H9 (cell line): Measurements from ENCODE around the gene PIAS4. TPM values are rescaled to one million over a fixed set of nuclear protein-coding genes. Genes with fewer than 3 reads are reported as not detected.

ENCODE experiments used
- DNase-seq: peaks from one replicate; pipeline ENCODE4 v3.0.0-alpha.2; 2017
- H2AFZ ChIP-seq: one replicate; pipeline ENCODE4 v1.6.1; 2013; ENCODE audit warnings: mild to moderate bottlenecking, low read length, control low read depth, moderate library complexity
- H2AK5ac ChIP-seq: 2 replicates; pipeline ENCODE4 v1.6.1; 2013; ENCODE audit warnings: low read length, control low read depth, mixed read lengths; ENCODE audit not compliant: insufficient read length
- H2BK120ac ChIP-seq: one replicate; pipeline ENCODE4 v1.6.1; 2013; ENCODE audit warnings: low read depth, mild to moderate bottlenecking, low read length, control low read depth, inconsistent platforms; ENCODE audit not compliant: poor library complexity, severe bottlenecking
- H2BK12ac ChIP-seq: 2 replicates; pipeline ENCODE4 v1.6.1; 2013; ENCODE audit warnings: low read length, control low read depth, mixed read lengths, low read depth; ENCODE audit not compliant: insufficient read length
- H2BK15ac ChIP-seq: 2 replicates; pipeline ENCODE4 v1.6.1; 2013; ENCODE audit warnings: low read depth, low read length, control low read depth
- H2BK20ac ChIP-seq: one replicate; pipeline ENCODE4 v1.6.1; 2013; ENCODE audit warnings: low read depth, mild to moderate bottlenecking, low read length, control low read depth, inconsistent platforms; ENCODE audit not compliant: poor library complexity, severe bottlenecking
- H2BK5ac ChIP-seq: 2 replicates; pipeline ENCODE4 v1.6.1; 2013; ENCODE audit warnings: low read length, control low read depth, mixed read lengths; ENCODE audit not compliant: insufficient read length
- H3K14ac ChIP-seq: 2 replicates; pipeline ENCODE4 v1.6.1; 2013; ENCODE audit warnings: low read length, control low read depth; ENCODE audit not compliant: insufficient read depth
- H3K18ac ChIP-seq: 2 replicates; pipeline ENCODE4 v1.6.1; 2013; ENCODE audit warnings: low read depth, mild to moderate bottlenecking, mixed read lengths, low read length, control low read depth; ENCODE audit not compliant: insufficient read length
- H3K23ac ChIP-seq: 2 replicates; pipeline ENCODE4 v1.6.1; 2013; ENCODE audit warnings: low read length, control low read depth, mixed read lengths, low read depth; ENCODE audit not compliant: insufficient read length
- H3K23me2 ChIP-seq: 2 replicates; pipeline ENCODE4 v1.6.1; 2013; ENCODE audit warnings: low read depth, mild to moderate bottlenecking, mixed read lengths, low read length, control low read depth; ENCODE audit not compliant: insufficient read length, poor library complexity, severe bottlenecking
- H3K27ac ChIP-seq: 2 replicates; pipeline ENCODE4 v1.5.1; 2013; ENCODE audit warnings: low read length, control low read depth, mixed read lengths, low read depth; ENCODE audit not compliant: insufficient read length
- H3K27me3 ChIP-seq: 2 replicates; pipeline ENCODE4 v1.6.1; 2013; ENCODE audit warnings: low read length, control low read depth, inconsistent platforms; ENCODE audit not compliant: insufficient read depth
- H3K4ac ChIP-seq: 2 replicates; pipeline ENCODE4 v1.6.1; 2013; ENCODE audit warnings: low read depth, mild to moderate bottlenecking, control low read depth, inconsistent platforms, low read length, moderate library complexity
- H3K4me1 ChIP-seq: 2 replicates; pipeline ENCODE4 v1.6.1; 2013; ENCODE audit warnings: low read length, control low read depth, inconsistent platforms; ENCODE audit not compliant: insufficient read depth
- H3K4me2 ChIP-seq: 2 replicates; pipeline ENCODE4 v1.6.1; 2013; ENCODE audit warnings: low read length, control low read depth, mixed read lengths; ENCODE audit not compliant: insufficient read length, insufficient read depth
- H3K56ac ChIP-seq: 2 replicates; pipeline ENCODE4 v1.6.1; 2013; ENCODE audit warnings: low read depth, mild to moderate bottlenecking, mixed read lengths, low read length, control low read depth; ENCODE audit not compliant: insufficient read length
- H3K79me1 ChIP-seq: 2 replicates; pipeline ENCODE4 v1.6.1; 2013; ENCODE audit warnings: low read depth, mild to moderate bottlenecking, moderate library complexity, low read length, control low read depth, inconsistent platforms; ENCODE audit not compliant: insufficient read depth, poor library complexity, severe bottlenecking
- H3K79me2 ChIP-seq: 2 replicates; pipeline ENCODE4 v1.6.1; 2013; ENCODE audit warnings: low read length, control low read depth, inconsistent platforms; ENCODE audit not compliant: insufficient read depth
- H3K9ac ChIP-seq: 2 replicates; pipeline ENCODE4 v1.6.1; 2013; ENCODE audit warnings: low read length, control low read depth, mixed read lengths; ENCODE audit not compliant: insufficient read length; ENCODE audit errors: extremely low read depth
- H3K9me3 ChIP-seq: one replicate; pipeline ENCODE4 v1.6.1; 2013; ENCODE audit warnings: low read depth, low read length, inconsistent platforms; ENCODE audit not compliant: control insufficient read depth
- H3T11ph ChIP-seq: one replicate; pipeline ENCODE4 v1.6.1; 2013; ENCODE audit warnings: mild to moderate bottlenecking, low read length, control low read depth, inconsistent platforms
- H4K20me1 ChIP-seq: one replicate; pipeline ENCODE4 v1.6.1; 2013; ENCODE audit not compliant: control insufficient read depth, insufficient read length, insufficient read depth
- H4K5ac ChIP-seq: 2 replicates; pipeline ENCODE4 v1.6.1; 2013; ENCODE audit warnings: low read depth, mild to moderate bottlenecking, mixed read lengths, low read length, control low read depth; ENCODE audit not compliant: insufficient read length
- H4K8ac ChIP-seq: replicated peaks from 2 replicates; pipeline ENCODE4 v1.6.1; 2013; ENCODE audit warnings: low read length, control low read depth, mixed read lengths, low read depth; ENCODE audit not compliant: insufficient read length
- H4K91ac ChIP-seq: 2 replicates; pipeline ENCODE4 v1.6.1; 2013; ENCODE audit warnings: low read depth, mild to moderate bottlenecking, moderate library complexity, mixed read lengths, low read length, control low read depth; ENCODE audit not compliant: insufficient read length
- H3K27ac Mint-ChIP-seq, 3 experiments: 2 replicates in 2 of 3; 3 replicates in 1 of 3; pipeline ENCODE4 v1.8.0; 2020 to 2021; ENCODE audit warnings: mixed read lengths in 3 of 3, mild to moderate bottlenecking in 1 of 3, moderate library complexity in 1 of 3
- H3K27me3 Mint-ChIP-seq: 2 replicates; pipeline ENCODE4 v1.8.0; 2021; ENCODE audit warnings: low read depth, mild to moderate bottlenecking, moderate library complexity, mixed read lengths
- H3K36me3 Mint-ChIP-seq, 3 experiments: 2 replicates in 2 of 3; 3 replicates in 1 of 3; pipeline ENCODE4 v1.8.0; 2020 to 2021; ENCODE audit warnings: low read depth in 3 of 3, mixed read lengths in 3 of 3; ENCODE audit not compliant: insufficient read depth in 1 of 3
- H3K4me1 Mint-ChIP-seq, 2 experiments: 2 replicates each; pipeline ENCODE4 v1.8.0; 2020; ENCODE audit warnings: mixed read lengths in 2 of 2
- H3K4me3 Mint-ChIP-seq, 2 experiments: 2 replicates in 1 of 2; 3 replicates in 1 of 2; pipeline ENCODE4 v1.8.0; 2020 to 2021; ENCODE audit warnings: mild to moderate bottlenecking in 2 of 2, mixed read lengths in 2 of 2, moderate library complexity in 1 of 2
- H3K9me3 Mint-ChIP-seq, 2 experiments: 2 replicates in 1 of 2; 3 replicates in 1 of 2; pipeline ENCODE4 v1.8.0; 2020; ENCODE audit warnings: mild to moderate bottlenecking in 2 of 2, mixed read lengths in 2 of 2, moderate library complexity in 1 of 2
- CTCF ChIP-seq: fragments of 200-600 bp; sonication (generic); conservative IDR thresholded peaks from 3 replicates; pipeline ENCODE4 v1.8.0; 2021; ENCODE audit warnings: antibody characterized with exemption, mild to moderate bottlenecking
- WGBS: extraction: QIAGEN DNeasy Blood & Tissue Kit; methylation state at CpG from one replicate; pipeline ENCODE4 v1.1.7; 2013; ENCODE audit warnings: missing lambda C conversion rate, low lambda C conversion rate, mixed read lengths; ENCODE audit not compliant: insufficient read length; ENCODE audit errors: extremely low coverage; 5-methylcytosine and 5-hydroxymethylcytosine counted together
- total RNA-seq: library from RNA; stranded (reverse); gene quantifications from 2 replicates; pipeline ENCODE4 v1.2.1, GENCODE V29; 2021

The PIAS4 gene
- total RNA-seq, 1 experiment from 2014 or later: 52.0 TPM

GRCh38 chr19:4065430-4066175 lies 58.1 kb downstream of the PIAS4 start:
- Histone ChIP-seq H4K5ac (no peak overlapping the region), H3K4me1 (no peaks in the 10 kb centered on the region; the same call in 1 of the 2 replicates), H3K4ac (no peak overlapping the region), H3K4me2 (peak overlapping the region; percentile 17), H2BK5ac (no peak overlapping the region), H2BK15ac (no peak overlapping the region), H4K20me1 (peaks cover 3% of the 10 kb centered on the region), H3K27me3 (peaks cover 10% of the 10 kb centered on the region; the same call in 1 of the 2 replicates), H3K56ac (no peak overlapping the region), H3K9ac (no peak overlapping the region), H3T11ph (no peak overlapping the region), H2BK12ac (no peak overlapping the region), H2AFZ (no peak overlapping the region), H3K79me1 (peaks cover 6% of the 10 kb centered on the region), H3K27ac (no peak overlapping the region), H2BK120ac (no peak overlapping the region), H3K79me2 (peaks cover 27% of the 10 kb centered on the region; the same call in 1 of the 2 replicates), H3K23me2 (peaks cover 15% of the 10 kb centered on the region), H3K18ac (no peak overlapping the region), H2BK20ac (no peak overlapping the region), H3K9me3 (no peaks in the 10 kb centered on the region), H4K8ac (no peak overlapping the region), H3K14ac (no peak overlapping the region), H3K23ac (no peak overlapping the region), H2AK5ac (no peak overlapping the region), H4K91ac (no peak overlapping the region)
- Mint-ChIP-seq H3K27me3 (peaks cover 29% of the 10 kb centered on the region), H3K4me1 (peaks cover 8 to 24% of the 10 kb centered on the region in 2 experiments), H3K27ac (no peak overlapping the region), H3K36me3 (peaks cover 0 to 7% (median 4%) of the 10 kb centered on the region in 3 experiments; a peak in 2 of 7 replicates), H3K4me3 (peak overlapping the region; percentile 56 to 72), H3K9me3 (no peaks in the 10 kb centered on the region; a peak in 2 of 5 replicates)
- no CpG with 5 or more reads among the region's 98 CpGs for WGBS
- no peak for TF ChIP-seq CTCF
- peak; percentile 97 for DNase-seq
